WTC11 (cell line): ENCODE measurements around the gene MRPL33. TPM values are rescaled to one million over a fixed set of nuclear protein-coding genes. Genes with fewer than 3 reads are reported as not detected.

Source experiments
- ATAC-seq: fragments of 200-7000 bp; cut with Tn5 transposase; 2 replicates; pipeline ENCODE4 v1.10.0; 2021; ENCODE audit warnings: mild to moderate bottlenecking, moderate library complexity
- CTCF ChIA-PET: fragments of 300-600 bp; sonication (Branson Sonifier 250); formaldehyde crosslinking; loops from one replicate; lab custom pipeline; 2021; ENCODE audit warnings: antibody characterized with exemption; lab: Charles Lee
- POLR2A ChIA-PET: fragments of 350-600 bp; sonication (Branson Sonifier 250); formaldehyde crosslinking; loops from one replicate; lab custom pipeline; 2021; ENCODE audit warnings: antibody characterized with exemption; lab: Charles Lee
- DNase-seq: peaks from one replicate; pipeline ENCODE4 v3.0.0; 2021; ENCODE audit warnings: low spot score
- H3K27ac Mint-ChIP-seq: 2 replicates; pipeline ENCODE4 v1.8.0; 2021; ENCODE audit warnings: mixed read lengths
- H3K27me3 Mint-ChIP-seq: 2 replicates; pipeline ENCODE4 v1.8.0; 2021; ENCODE audit warnings: low read depth, mild to moderate bottlenecking, moderate library complexity, mixed read lengths
- H3K36me3 Mint-ChIP-seq: 2 replicates; pipeline ENCODE4 v1.8.0; 2021; ENCODE audit warnings: mixed read lengths
- H3K4me1 Mint-ChIP-seq: 2 replicates; pipeline ENCODE4 v1.8.0; 2022; ENCODE audit warnings: mixed read lengths
- H3K4me3 Mint-ChIP-seq: 2 replicates; pipeline ENCODE4 v1.8.0; 2021; ENCODE audit warnings: mild to moderate bottlenecking, moderate library complexity, mixed read lengths
- H3K9me3 Mint-ChIP-seq: 2 replicates; pipeline ENCODE4 v1.8.0; 2021; ENCODE audit warnings: mixed read lengths
- ATF2 ChIP-seq: sonication (generic); formaldehyde crosslinking; IDR thresholded peaks from 2 replicates; pipeline ENCODE4 v1.8.1; 2022; ENCODE audit warnings: low read depth, missing genetic modification reagents, borderline replicate concordance
- ATF6 ChIP-seq: sonication (generic); formaldehyde crosslinking; IDR thresholded peaks from 2 replicates; pipeline ENCODE4 v1.8.1; 2023; ENCODE audit warnings: mild to moderate bottlenecking, missing genetic modification reagents
- ELF4 ChIP-seq: sonication (generic); formaldehyde crosslinking; IDR thresholded peaks from 2 replicates; pipeline ENCODE4 v1.8.1; 2022; ENCODE audit warnings: low read depth, mild to moderate bottlenecking, moderate library complexity, missing genetic modification reagents
- ESRRA ChIP-seq: sonication (generic); formaldehyde crosslinking; IDR thresholded peaks from 2 replicates; pipeline ENCODE4 v1.8.1; 2022; ENCODE audit warnings: mild to moderate bottlenecking, missing genetic modification reagents, borderline replicate concordance
- GTF2I ChIP-seq: fragments of 250-450 bp; sonication (Bioruptor Pico); conservative IDR thresholded peaks from 2 replicates; pipeline ENCODE4 v1.4.0; 2021; ENCODE audit warnings: mild to moderate bottlenecking
- KAT7 ChIP-seq: sonication (generic); formaldehyde crosslinking; IDR thresholded peaks from 2 replicates; pipeline ENCODE4 v1.8.1; 2023; ENCODE audit warnings: missing genetic modification reagents, mild to moderate bottlenecking, borderline replicate concordance
- NFYB ChIP-seq: sonication (generic); formaldehyde crosslinking; conservative IDR thresholded peaks from 2 replicates; pipeline ENCODE4 v1.8.0; 2022; ENCODE audit warnings: low read depth, missing genetic modification reagents
- RELA ChIP-seq: sonication (generic); formaldehyde crosslinking; IDR thresholded peaks from 2 replicates; pipeline ENCODE4 v1.8.1; 2022; ENCODE audit warnings: missing genetic modification reagents, mild to moderate bottlenecking, borderline replicate concordance
- TEAD4 ChIP-seq: sonication (generic); formaldehyde crosslinking; IDR thresholded peaks from 2 replicates; pipeline ENCODE4 v1.8.0; 2022; ENCODE audit warnings: mild to moderate bottlenecking, missing genetic modification reagents
- ZNF121 ChIP-seq: sonication (generic); formaldehyde crosslinking; IDR thresholded peaks from 2 replicates; pipeline ENCODE4 v1.8.0; 2023; ENCODE audit warnings: missing genetic modification reagents
- ZNF425 ChIP-seq: fragments of 250-450 bp; sonication (Bioruptor Pico); conservative IDR thresholded peaks from 2 replicates; pipeline ENCODE4 v1.9.0; 2021; ENCODE audit warnings: mild to moderate bottlenecking
- ZNF512 ChIP-seq: sonication (generic); formaldehyde crosslinking; IDR thresholded peaks from 2 replicates; pipeline ENCODE4 v1.8.1; 2022; ENCODE audit warnings: missing genetic modification reagents, borderline replicate concordance
- ZSCAN18 ChIP-seq: fragments of 250-450 bp; sonication (Bioruptor Pico); IDR thresholded peaks from 2 replicates; pipeline ENCODE4 v2.1.2; 2022; ENCODE audit warnings: mild to moderate bottlenecking, moderate library complexity
- total RNA-seq: library from RNA; stranded (reverse); gene quantifications from 3 replicates; pipeline ENCODE4 v1.2.3, GENCODE V29; 2021

Gene MRPL33
- total RNA-seq, 1 experiment from 2014 or later: 52.5 TPM

- TF ChIP-seq ATF2 (no peak), NFYB (CRISPR knock-in tag) (no peak), ZSCAN18 (CRISPR knock-in tag) (no peak)
Observed at GRCh38 chr2:27823135-27823534, 51.6 kb downstream of the MRPL33 start (continued).

GRCh38 chr2:27823569-27823968 lies 52.0 kb downstream of the MRPL33 start:
- Mint-ChIP-seq H3K4me3 (no peak overlapping the region), H3K9me3 (peaks cover 18% of the 10 kb centered on the region), H3K27ac (no peak overlapping the region), H3K36me3 (peaks cover 9% of the 10 kb centered on the region), H3K27me3 (no peaks in the 10 kb centered on the region; the same call in 1 of the 2 replicates), H3K4me1 (peaks cover 11% of the 10 kb centered on the region)
- POLR2A ChIA-PET: no interaction called here
- ATAC-seq (no peak), DNase-seq (no peak)
- CTCF ChIA-PET: no interaction called here
- no peak for TF ChIP-seq ZNF512 (CRISPR knock-in tag)
- TF ChIP-seq ATF6 (CRISPR knock-in tag): no peak
- TF ChIP-seq ZNF425 (CRISPR knock-in tag): no peak
- no peak for TF ChIP-seq RELA
- no peak for TF ChIP-seq ZNF121 (CRISPR knock-in tag)
- no peak for TF ChIP-seq KAT7
- no peak for TF ChIP-seq ELF4 (CRISPR knock-in tag)
- no peak for TF ChIP-seq ESRRA (CRISPR knock-in tag)

- ChIA-PET CTCF (no interaction called here), POLR2A (no interaction called here)
- no peaks in the 10 kb centered on the region; the same call in 1 of the 2 replicates for H3K27me3 Mint-ChIP-seq
- peaks cover 11% of the 10 kb centered on the region for H3K4me1 Mint-ChIP-seq
- TF ChIP-seq TEAD4: no peak
- TF ChIP-seq GTF2I (CRISPR knock-in tag): peak; percentile 59; the same call in 1 of the 2 replicates
- TF ChIP-seq, all 79 proteins: peak for 1
- no peak overlapping the region for H3K27ac Mint-ChIP-seq
- no peak for DNase-seq
- no peak overlapping the region for H3K4me3 Mint-ChIP-seq
- no peak for ATAC-seq
- H3K36me3 Mint-ChIP-seq: peaks cover 9% of the 10 kb centered on the region
- peaks cover 16% of the 10 kb centered on the region for H3K9me3 Mint-ChIP-seq
Observed at GRCh38 chr2:27824401-27824800, 52.9 kb downstream of the MRPL33 start.
